Endothelial cell (in vitro differentiated cells): ENCODE measurements around the gene RNF41. TPM values are rescaled to one million over a fixed set of nuclear protein-coding genes. Genes with fewer than 3 reads are reported as not detected.
A peak's percentile ranks its signal among the peaks of the same experiment; 100 is the strongest.

ENCODE experiments used
- DNase-seq: peaks from one replicate; pipeline ENCODE4 v3.0.0; 2021; ENCODE audit warnings: low spot score
- H3K27ac Mint-ChIP-seq: one replicate; pipeline ENCODE4 v1.8.0; 2021; ENCODE audit warnings: mixed read lengths, inconsistent platforms; ENCODE audit not compliant: unreplicated experiment
- H3K27me3 Mint-ChIP-seq: one replicate; pipeline ENCODE4 v1.8.0; 2021; ENCODE audit warnings: mild to moderate bottlenecking, moderate library complexity, mixed read lengths, inconsistent platforms; ENCODE audit not compliant: unreplicated experiment
- H3K36me3 Mint-ChIP-seq: one replicate; pipeline ENCODE4 v1.8.0; 2021; ENCODE audit warnings: mild to moderate bottlenecking, low read depth, mixed read lengths, inconsistent platforms; ENCODE audit not compliant: unreplicated experiment
- H3K4me1 Mint-ChIP-seq: one replicate; pipeline ENCODE4 v1.8.0; 2021; ENCODE audit warnings: mild to moderate bottlenecking, mixed read lengths, inconsistent platforms; ENCODE audit not compliant: unreplicated experiment
- H3K4me3 Mint-ChIP-seq: one replicate; pipeline ENCODE4 v1.8.0; 2021; ENCODE audit warnings: mild to moderate bottlenecking, mixed read lengths, inconsistent platforms; ENCODE audit not compliant: unreplicated experiment
- H3K9me3 Mint-ChIP-seq: one replicate; pipeline ENCODE4 v1.8.0; 2021; ENCODE audit warnings: mixed read lengths, inconsistent platforms; ENCODE audit not compliant: unreplicated experiment
- CTCF ChIP-seq: fragments of 200-600 bp; sonication (generic); IDR thresholded peaks from one replicate; pipeline ENCODE4 v1.5.0; 2021; ENCODE audit warnings: antibody characterized with exemption; ENCODE audit not compliant: unreplicated experiment
- total RNA-seq: library from RNA; stranded (reverse); fragmentation: NEBNext Ultra II Directional; extraction: Animal tissue kit (Norgen Biotek cat#: 25700); gene quantifications from one replicate; pipeline ENCODE4 v1.2.1, GENCODE V29; 2021; ENCODE audit not compliant: unreplicated experiment

Gene RNF41
- total RNA-seq, 1 donor from 2014 or later: 55.5 TPM

GRCh38 chr12:56193025-56193578 lies 28.6 kb downstream of the RNF41 start:
- Mint-ChIP-seq H3K9me3 (no peaks in the 10 kb centered on the region), H3K4me3 (peak overlapping the region; percentile 12)

GRCh38 chr12:56192582-56192981 lies 29.1 kb downstream of the RNF41 start:
- Mint-ChIP-seq H3K4me1 (peaks cover 34% of the 10 kb centered on the region), H3K4me3 (no peak overlapping the region), H3K27me3 (peaks cover 26% of the 10 kb centered on the region), H3K27ac (no peak overlapping the region), H3K9me3 (no peaks in the 10 kb centered on the region), H3K36me3 (peaks cover 17% of the 10 kb centered on the region)
- no peak for TF ChIP-seq CTCF
- no peak for DNase-seq

More at GRCh38 chr12:56193025-56193578, 28.6 kb downstream of the RNF41 start:
- peak; percentile 86 for TF ChIP-seq CTCF
- H3K4me1 Mint-ChIP-seq: peaks cover 34% of the 10 kb centered on the region
- peaks cover 22% of the 10 kb centered on the region for H3K27me3 Mint-ChIP-seq
- DNase-seq: peak; percentile 77
- H3K36me3 Mint-ChIP-seq: peaks cover 13% of the 10 kb centered on the region
- peak overlapping the region; percentile 68 for H3K27ac Mint-ChIP-seq

GRCh38 chr12:56190695-56191155 lies 31.0 kb downstream of the RNF41 start:
- Mint-ChIP-seq H3K9me3 (no peaks in the 10 kb centered on the region), H3K4me3 (peak overlapping the region; percentile 97), H3K27me3 (peaks cover 28% of the 10 kb centered on the region), H3K36me3 (peaks cover 25% of the 10 kb centered on the region), H3K4me1 (peaks cover 36% of the 10 kb centered on the region), H3K27ac (peak overlapping the region; percentile 95)
- no peak for DNase-seq
- TF ChIP-seq CTCF: no peak

- H3K36me3 Mint-ChIP-seq: peaks cover 26% of the 10 kb centered on the region
- H3K4me3 Mint-ChIP-seq: peak overlapping the region; percentile 97
- H3K9me3 Mint-ChIP-seq: no peaks in the 10 kb centered on the region
Measured at GRCh38 chr12:56189918-56190694, 31.6 kb downstream of the RNF41 start.

More at GRCh38 chr12:56189918-56190694, 31.6 kb downstream of the RNF41 start:
- Mint-ChIP-seq H3K27me3 (peaks cover 28% of the 10 kb centered on the region), H3K4me1 (peaks cover 37% of the 10 kb centered on the region), H3K27ac (peak overlapping the region; percentile 95)
- peak; percentile 60 for TF ChIP-seq CTCF
- DNase-seq: peak; percentile 88
